Stomach (tissue), 9 donors: Measurements from ENCODE around the gene KREMEN2. TPM values are rescaled to one million over a fixed set of nuclear protein-coding genes. Genes with fewer than 3 reads are reported as not detected.

Experiments
- DNase-seq, 2 donors: peaks; one replicate each; pipeline versions ENCODE4 v3.0.0 to v3.0.0-alpha.2; 2013 to 2019
- H3K27ac ChIP-seq, 5 donors: fragments of 200-600 bp in 4 of 5; sonication (generic) in 4 of 5; one replicate each; pipeline ENCODE4 v1.5.1; 2013 to 2019; ENCODE audit warnings: mild to moderate bottlenecking in 1 of 5, moderate library complexity in 1 of 5
- H3K27me3 ChIP-seq, 3 donors: fragments of 200-600 bp; sonication (generic); one replicate each; pipeline ENCODE4 v1.5.1; 2017 to 2019; ENCODE audit warnings: mixed run types in 1 of 3
- H3K36me3 ChIP-seq, 4 donors: fragments of 200-600 bp; sonication (generic); 1 replicate in 3 of 4; 2 replicates in 1 of 4; pipeline ENCODE4 v1.5.1; 2016 to 2019
- H3K4me1 ChIP-seq, 4 donors: fragments of 200-600 bp; sonication (generic); one replicate each; pipeline ENCODE4 v1.5.1; 2016 to 2019
- H3K4me3 ChIP-seq, 4 donors: fragments of 200-600 bp; sonication (generic) in 3 of 4; one replicate each; pipeline ENCODE4 v1.5.1; 2016 to 2019; ENCODE audit warnings: mild to moderate bottlenecking in 1 of 4
- H3K9me3 ChIP-seq, 4 donors: fragments of 200-600 bp; sonication (generic); one replicate each; pipeline ENCODE4 v1.5.1; 2016 to 2019
- EP300 ChIP-seq: sonication (generic); formaldehyde crosslinking; IDR thresholded peaks from one replicate; pipeline ENCODE4 v1.6.1; 2017; ENCODE audit warnings: antibody characterized with exemption
- POLR2A ChIP-seq, 4 donors: fragments of 450-650 bp; IDR thresholded peaks; one replicate each; pipeline ENCODE4 v1.6.1; 2016; ENCODE audit warnings: antibody characterized with exemption in 4 of 4, control low read depth in 2 of 4, mild to moderate bottlenecking in 1 of 4, moderate library complexity in 1 of 4
- POLR2AphosphoS5 ChIP-seq, 3 donors: sonication (generic); formaldehyde crosslinking; IDR thresholded peaks; one replicate each; pipeline ENCODE4 v1.6.1; 2016; ENCODE audit warnings: antibody characterized with exemption in 3 of 3
- WGBS, 5 donors: extraction: QIAGEN DNeasy Blood & Tissue Kit in 3 of 5; methylation state at CpG; one replicate each; pipeline versions ENCODE4 v1.1.5 to v1.1.7; 2013 to 2018; 5-methylcytosine and 5-hydroxymethylcytosine counted together
- intact Hi-C: fragments of 100-400 bp; cut with DNase I; formaldehyde crosslinking; loops from one replicate; pipeline ENCODE4 v1.15.1; 2023; ENCODE audit warnings: low total_unique reads
- polyA plus RNA-seq, 3 donors: library from polyadenylated mRNA; stranded (reverse); fragments of 200-250 nt; gene quantifications; one replicate each; pipeline ENCODE4 v1.2.3, GENCODE V29; 2013
- total RNA-seq, 5 donors: library from RNA; depleted of rRNA; stranded (reverse); fragments of >200 nt; gene quantifications; one replicate each; pipeline versions ENCODE4 v1.1.0 to v1.2.3, GENCODE V29; 2014 to 2016
- TF ChIP-seq, protein P1 (sequence below), 7 experiments: fragments of 450-650 bp in 4 of 7; fragments of 200-600 bp in 3 of 7; sonication (generic) in 3 of 7; IDR thresholded peaks; one replicate each; pipeline ENCODE4 v1.5.1; 2016 to 2019; ENCODE audit warnings: antibody characterized with exemption in 7 of 7, control low read depth in 2 of 7, mild to moderate bottlenecking in 1 of 7
- donor health status: healthy with polysubstance abuse.
- donor health status: Bipolar disorder and iron deficiency.
- donor health status: healthy.

KREMEN2 gene
- total and polyA plus RNA-seq, 8 donors: 0.37 to 1.1 TPM; not detected in 6

DNA sequence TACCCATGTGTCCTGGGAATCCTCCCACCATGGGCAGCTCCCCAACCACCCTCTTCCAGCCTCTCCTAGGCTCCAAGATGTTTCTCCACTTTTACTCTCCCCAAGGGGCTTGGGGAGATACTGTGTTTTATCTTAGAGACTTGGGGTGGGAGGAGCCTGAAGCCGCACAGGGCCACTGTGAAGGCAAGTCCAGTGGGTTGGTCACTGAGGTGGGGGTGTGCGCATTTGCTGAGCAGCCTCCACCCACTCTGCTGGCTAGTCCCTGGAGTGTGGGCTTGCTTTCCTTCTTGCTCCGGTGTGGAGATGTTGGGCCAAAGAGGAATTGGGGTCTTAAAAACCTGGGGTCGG is 44.6 kb downstream of the KREMEN2 start:
- Histone ChIP-seq H3K27me3 (peaks cover 5 to 92% (median 51%) of the 10 kb centered on the region in 3 donors), H3K9me3 (no peaks in the 10 kb centered on the region), H3K4me3 (no peak overlapping the region), H3K27ac (peak overlapping the region in 1 of 5 donors; percentile 67), H3K4me1 (peaks cover 32 to 78% (median 48%) of the 10 kb centered on the region in 4 donors), H3K36me3 (no peaks in the 10 kb centered on the region)
- intact Hi-C loops: no loop called here
- 54 to 81% (median 68%) methylated on average over 4 of the region's 4 CpGs for WGBS, 5 donors
- DNase-seq: peak in 1 of 2 donors; percentile 69
- no peak for TF ChIP-seq POLR2A (IDR thresholded peaks at IDR 0.05)
- TF ChIP-seq POLR2AphosphoS5 (IDR thresholded peaks at IDR 0.05): no peak
- TF ChIP-seq EP300: no peak

DNA sequence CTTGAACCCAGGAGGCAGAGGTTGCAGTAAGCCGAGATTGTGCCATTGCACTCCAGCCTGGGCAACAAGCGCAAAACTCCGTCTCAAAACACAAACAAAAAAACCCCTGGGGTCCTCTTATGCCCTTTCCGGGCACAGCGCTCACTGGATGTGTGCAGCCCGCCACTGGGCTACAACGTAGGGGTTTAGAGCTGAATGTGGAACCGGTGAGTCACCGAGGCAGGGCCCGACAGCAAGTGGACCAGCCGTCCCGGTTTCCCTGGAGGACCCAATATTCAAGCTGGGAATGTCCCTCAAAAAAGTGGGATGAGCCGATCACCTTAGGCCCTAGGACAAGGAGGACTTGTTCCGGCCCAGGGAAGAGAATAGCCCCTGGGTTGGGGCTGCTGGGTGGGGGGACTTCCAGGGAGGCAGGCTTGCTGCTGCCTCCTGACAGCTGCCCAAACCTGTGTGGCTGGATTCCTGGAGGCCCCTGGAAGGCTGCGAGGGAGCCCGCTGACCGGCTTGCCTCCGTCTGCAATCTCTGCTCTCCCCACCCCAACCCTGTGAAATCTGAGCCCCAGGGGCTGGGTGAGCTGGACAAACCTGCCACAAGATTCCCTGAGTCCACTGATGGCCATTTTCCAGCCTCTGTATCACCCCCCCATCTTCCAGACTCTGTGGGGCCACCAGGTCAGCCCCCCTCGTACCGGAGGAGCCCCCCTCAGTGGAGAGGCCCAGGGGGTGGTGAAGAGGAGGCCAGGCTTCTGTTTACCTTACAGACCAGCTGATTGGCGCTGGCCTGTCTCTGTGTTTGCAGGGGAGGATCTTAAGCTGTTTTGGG is 45.7 kb downstream of the KREMEN2 start:
- intact Hi-C loops: no loop called here
- no peak overlapping the region for H3K4me3 ChIP-seq
- TF ChIP-seq EP300 (no peak), POLR2A (IDR thresholded peaks at IDR 0.05) (no peak), POLR2AphosphoS5 (IDR thresholded peaks at IDR 0.05) (no peak)
- TF ChIP-seq, protein P1, sequence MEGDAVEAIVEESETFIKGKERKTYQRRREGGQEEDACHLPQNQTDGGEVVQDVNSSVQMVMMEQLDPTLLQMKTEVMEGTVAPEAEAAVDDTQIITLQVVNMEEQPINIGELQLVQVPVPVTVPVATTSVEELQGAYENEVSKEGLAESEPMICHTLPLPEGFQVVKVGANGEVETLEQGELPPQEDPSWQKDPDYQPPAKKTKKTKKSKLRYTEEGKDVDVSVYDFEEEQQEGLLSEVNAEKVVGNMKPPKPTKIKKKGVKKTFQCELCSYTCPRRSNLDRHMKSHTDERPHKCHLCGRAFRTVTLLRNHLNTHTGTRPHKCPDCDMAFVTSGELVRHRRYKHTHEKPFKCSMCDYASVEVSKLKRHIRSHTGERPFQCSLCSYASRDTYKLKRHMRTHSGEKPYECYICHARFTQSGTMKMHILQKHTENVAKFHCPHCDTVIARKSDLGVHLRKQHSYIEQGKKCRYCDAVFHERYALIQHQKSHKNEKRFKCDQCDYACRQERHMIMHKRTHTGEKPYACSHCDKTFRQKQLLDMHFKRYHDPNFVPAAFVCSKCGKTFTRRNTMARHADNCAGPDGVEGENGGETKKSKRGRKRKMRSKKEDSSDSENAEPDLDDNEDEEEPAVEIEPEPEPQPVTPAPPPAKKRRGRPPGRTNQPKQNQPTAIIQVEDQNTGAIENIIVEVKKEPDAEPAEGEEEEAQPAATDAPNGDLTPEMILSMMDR (IDR thresholded peaks at IDR 0.05): no peak
- DNase-seq: peak; percentile 80 to 95
- 24 to 39% (median 35%) methylated on average over 17 to 21 of the region's 21 CpGs for WGBS, 5 donors
- H3K36me3 ChIP-seq: no peaks in the 10 kb centered on the region
- H3K27me3 ChIP-seq: peaks cover 5 to 98% (median 54%) of the 10 kb centered on the region in 3 donors
- H3K9me3 ChIP-seq: no peaks in the 10 kb centered on the region
- peaks cover 32 to 75% (median 44%) of the 10 kb centered on the region in 4 donors for H3K4me1 ChIP-seq
- H3K27ac ChIP-seq: peak overlapping the region in 4 of 5 donors; percentile 0 to 44 (median 26)

DNA sequence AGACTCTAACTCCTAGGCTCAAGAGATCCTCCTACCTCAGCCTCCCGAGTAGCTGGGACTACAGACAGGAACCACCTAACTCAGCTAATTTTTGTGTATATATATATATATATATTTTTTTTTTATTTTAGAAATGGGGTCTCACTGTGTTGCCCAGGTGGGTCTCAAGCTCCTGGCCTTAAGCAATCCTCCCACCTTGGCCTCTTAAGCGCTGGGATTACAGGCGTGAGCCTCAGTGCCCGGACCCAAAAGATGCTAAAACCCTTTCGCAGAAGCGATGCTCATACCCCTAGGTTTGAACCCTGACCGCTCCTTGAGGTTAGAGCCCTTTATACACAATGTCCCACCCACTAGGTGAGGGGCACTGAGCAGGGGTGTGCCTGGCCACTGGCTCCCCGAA is 46.4 kb downstream of the KREMEN2 start:
- Histone ChIP-seq H3K27me3 (peaks cover 5 to 96% (median 54%) of the 10 kb centered on the region in 3 donors), H3K4me3 (no peak overlapping the region), H3K4me1 (peaks cover 32 to 69% (median 40%) of the 10 kb centered on the region in 4 donors), H3K36me3 (no peaks in the 10 kb centered on the region), H3K9me3 (no peaks in the 10 kb centered on the region), H3K27ac (no peak overlapping the region)
- intact Hi-C loops: no loop called here
- DNase-seq: no peak
- TF ChIP-seq POLR2AphosphoS5 (IDR thresholded peaks at IDR 0.05) (no peak), EP300 (no peak), POLR2A (IDR thresholded peaks at IDR 0.05) (no peak)
- TF ChIP-seq, protein P1 (IDR thresholded peaks at IDR 0.05): no peak
- 85 to 91% (median 88%) methylated on average over 8 of the region's 8 CpGs for whole genome bisulfite sequencing, 5 donors

DNA sequence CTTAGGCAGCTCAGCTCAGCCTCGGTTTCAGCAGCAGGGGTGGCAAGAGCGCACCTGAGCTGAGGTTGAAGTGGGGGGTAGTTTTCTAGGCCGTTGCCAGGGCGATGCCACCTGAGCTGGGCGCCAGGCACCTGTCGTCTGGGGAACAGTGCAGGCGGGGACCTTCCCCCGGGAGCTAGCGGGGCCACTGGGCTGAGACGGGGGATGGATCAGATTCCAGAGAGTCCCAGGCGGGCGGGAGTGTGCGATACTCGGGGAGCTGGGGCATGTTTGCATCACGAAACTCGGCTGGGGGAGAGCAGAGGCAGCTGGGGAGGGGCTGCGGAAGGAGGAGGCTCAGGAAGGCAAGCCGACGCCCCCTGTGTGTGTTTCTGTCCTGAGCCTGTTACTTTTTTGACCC is 48.2 kb downstream of the KREMEN2 start:
- peaks cover 30 to 52% (median 31%) of the 10 kb centered on the region in 4 donors for H3K4me1 ChIP-seq
- TF ChIP-seq POLR2AphosphoS5 (IDR thresholded peaks at IDR 0.05): no peak
- no peak for TF ChIP-seq EP300
- TF ChIP-seq, protein P1 (IDR thresholded peaks at IDR 0.05): no peak
- TF ChIP-seq POLR2A (IDR thresholded peaks at IDR 0.05): no peak
- intact Hi-C loops: no loop called here
- H3K4me3 ChIP-seq: no peak overlapping the region
- peak in 1 of 2 donors; percentile 79 for DNase-seq
- no peak overlapping the region for H3K27ac ChIP-seq
- no peaks in the 10 kb centered on the region for H3K36me3 ChIP-seq
- H3K9me3 ChIP-seq: no peaks in the 10 kb centered on the region
- 8 to 20% (median 15%) methylated on average over 9 to 19 of the region's 19 CpGs for WGBS, 5 donors
- peaks cover 5 to 87% (median 52%) of the 10 kb centered on the region in 3 donors for H3K27me3 ChIP-seq
